NB4 (cell line): ENCODE data around the gene OST4.
A peak's percentile ranks its signal among the peaks of the same experiment; 100 is the strongest.

Experiments
- DNase-seq: peaks from one replicate; pipeline ENCODE4 v3.0.0; 2010; ENCODE audit warnings: low read depth
- H3K4me3 ChIP-seq: one replicate; pipeline ENCODE4 v1.5.1; 2011; ENCODE audit warnings: mild to moderate bottlenecking, low read depth, low read length, moderate library complexity
- MYC ChIP-seq: IDR thresholded peaks from 2 replicates; pipeline ENCODE4 v1.6.1; 2011; ENCODE audit warnings: low read depth, low read length
- POLR2A ChIP-seq: IDR thresholded peaks from 2 replicates; pipeline ENCODE4 v1.6.1; 2011; ENCODE audit warnings: mild to moderate bottlenecking; ENCODE audit not compliant: insufficient read length; ENCODE audit errors: extremely low read depth
- TF ChIP-seq, protein P1 (sequence below): IDR thresholded peaks from 2 replicates; pipeline ENCODE4 v1.6.1; 2011; ENCODE audit warnings: low read depth, low read length
- TF ChIP-seq, protein P2 (sequence below): IDR thresholded peaks from one replicate; pipeline ENCODE4 v1.5.1; 2012; ENCODE audit warnings: low read depth, low read length

The OST4 gene

GRCh38 chr2:27040282-27040681 is 31.2 kb downstream of the OST4 start:
- no peak for TF ChIP-seq MYC
- TF ChIP-seq, protein P1, sequence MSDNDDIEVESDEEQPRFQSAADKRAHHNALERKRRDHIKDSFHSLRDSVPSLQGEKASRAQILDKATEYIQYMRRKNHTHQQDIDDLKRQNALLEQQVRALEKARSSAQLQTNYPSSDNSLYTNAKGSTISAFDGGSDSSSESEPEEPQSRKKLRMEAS: no peak
- TF ChIP-seq POLR2A: no peak
- TF ChIP-seq, protein P2, sequence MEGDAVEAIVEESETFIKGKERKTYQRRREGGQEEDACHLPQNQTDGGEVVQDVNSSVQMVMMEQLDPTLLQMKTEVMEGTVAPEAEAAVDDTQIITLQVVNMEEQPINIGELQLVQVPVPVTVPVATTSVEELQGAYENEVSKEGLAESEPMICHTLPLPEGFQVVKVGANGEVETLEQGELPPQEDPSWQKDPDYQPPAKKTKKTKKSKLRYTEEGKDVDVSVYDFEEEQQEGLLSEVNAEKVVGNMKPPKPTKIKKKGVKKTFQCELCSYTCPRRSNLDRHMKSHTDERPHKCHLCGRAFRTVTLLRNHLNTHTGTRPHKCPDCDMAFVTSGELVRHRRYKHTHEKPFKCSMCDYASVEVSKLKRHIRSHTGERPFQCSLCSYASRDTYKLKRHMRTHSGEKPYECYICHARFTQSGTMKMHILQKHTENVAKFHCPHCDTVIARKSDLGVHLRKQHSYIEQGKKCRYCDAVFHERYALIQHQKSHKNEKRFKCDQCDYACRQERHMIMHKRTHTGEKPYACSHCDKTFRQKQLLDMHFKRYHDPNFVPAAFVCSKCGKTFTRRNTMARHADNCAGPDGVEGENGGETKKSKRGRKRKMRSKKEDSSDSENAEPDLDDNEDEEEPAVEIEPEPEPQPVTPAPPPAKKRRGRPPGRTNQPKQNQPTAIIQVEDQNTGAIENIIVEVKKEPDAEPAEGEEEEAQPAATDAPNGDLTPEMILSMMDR: no peak
- no peak overlapping the region for H3K4me3 ChIP-seq
- no peak for DNase-seq

DNA sequence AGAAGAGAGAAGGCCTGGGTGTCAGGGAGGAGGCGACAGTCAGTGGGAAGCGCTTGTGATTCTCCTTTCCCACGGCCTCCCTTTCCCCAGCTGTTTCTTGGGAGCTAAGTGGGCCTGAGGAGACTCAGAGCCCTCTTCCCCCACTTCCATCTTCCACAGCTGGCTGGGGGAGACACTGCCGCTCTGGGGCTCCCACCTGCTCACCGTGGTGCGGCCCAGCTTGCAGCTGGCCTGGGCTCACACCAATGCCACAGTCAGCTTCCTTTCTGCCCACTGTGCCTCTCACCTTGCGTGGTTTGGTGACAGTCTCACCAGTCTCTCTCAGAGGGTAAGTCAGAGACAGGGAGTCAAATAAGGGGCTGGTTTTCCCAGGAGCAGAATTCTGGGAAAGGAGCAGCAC is 31.6 kb downstream of the OST4 start:
- DNase-seq: no peak
- H3K4me3 ChIP-seq: no peak overlapping the region
- TF ChIP-seq, protein P2: no peak
- TF ChIP-seq MYC (no peak), POLR2A (no peak)
- TF ChIP-seq, protein P1: no peak

DNA sequence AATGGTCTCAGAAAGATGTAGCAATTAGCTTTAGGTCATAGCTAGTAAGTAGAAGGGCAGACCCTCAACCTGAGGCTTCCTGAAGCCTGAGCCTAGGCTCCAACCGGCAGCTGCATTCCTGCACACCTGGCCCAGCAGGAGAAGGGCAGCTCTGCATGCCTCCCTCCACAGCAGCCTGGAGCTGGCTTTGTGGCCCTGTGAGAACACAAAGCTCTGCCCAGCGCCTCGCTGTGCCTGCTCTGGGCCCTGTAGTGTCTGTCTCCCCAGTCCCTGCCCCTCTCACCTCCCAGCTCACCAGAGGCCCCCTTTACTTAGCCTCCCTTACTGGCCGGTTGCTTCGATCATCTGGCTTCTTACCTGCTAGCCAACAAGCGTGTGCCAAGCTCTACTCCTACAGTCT is 32.0 kb downstream of the OST4 start:
- no peak for DNase-seq
- TF ChIP-seq, protein P1: no peak
- no peak for TF ChIP-seq POLR2A
- TF ChIP-seq, protein P2: no peak
- no peak for TF ChIP-seq MYC
- no peak overlapping the region for H3K4me3 ChIP-seq

- H3K4me3 ChIP-seq: no peak overlapping the region
- DNase-seq: no peak
- TF ChIP-seq, protein P1: no peak
Measured at GRCh38 chr2:27038631-27039339, 32.7 kb downstream of the OST4 start.

- TF ChIP-seq MYC (no peak), POLR2A (no peak)
- TF ChIP-seq, protein P2: no peak
- TF ChIP-seq, protein P1: no peak
- no peak overlapping the region for H3K4me3 ChIP-seq
- DNase-seq: no peak
Measured at GRCh38 chr2:27038012-27038411, 33.4 kb downstream of the OST4 start.

- TF ChIP-seq, protein P1: no peak
- TF ChIP-seq MYC: no peak
- TF ChIP-seq, protein P2: no peak
- H3K4me3 ChIP-seq: peak overlapping the region; percentile 94
- DNase-seq: no peak
Measured at GRCh38 chr2:27033253-27033852, 38.1 kb downstream of the OST4 start.
